Stomach (tissue), 4 donors: ENCODE data around the gene FCGR2B.

Experiments
- POLR2A ChIP-seq, 4 donors: fragments of 450-650 bp; IDR thresholded peaks; one replicate each; pipeline ENCODE4 v1.6.1; 2016; ENCODE audit warnings: antibody characterized with exemption in 4 of 4, control low read depth in 2 of 4, mild to moderate bottlenecking in 1 of 4, moderate library complexity in 1 of 4
- POLR2AphosphoS5 ChIP-seq, 3 donors: sonication (generic); formaldehyde crosslinking; IDR thresholded peaks; one replicate each; pipeline ENCODE4 v1.6.1; 2016; ENCODE audit warnings: antibody characterized with exemption in 3 of 3

GRCh38 chr1:161631076-161631475 is 31.9 kb upstream of the FCGR2B start, which contains the start of gene FCGR3B:
- TF ChIP-seq POLR2A (IDR thresholded peaks at IDR 0.05) (no peak), POLR2AphosphoS5 (IDR thresholded peaks at IDR 0.05) (no peak)
